GM12874 (cell line): ENCODE data around the gene SLC3A2.

Experiments used
- CTCF ChIP-seq: IDR thresholded peaks from 2 replicates; pipeline ENCODE4 v1.5.1; 2011; ENCODE audit warnings: low read depth, mild to moderate bottlenecking, control low read depth, low read length, moderate library complexity; ENCODE audit not compliant: insufficient read depth

The SLC3A2 gene

GRCh38 chr11:62914416-62914815 is 33.7 kb downstream of the SLC3A2 start:
- no peak for TF ChIP-seq CTCF

- TF ChIP-seq CTCF, result no peak
Measured at GRCh38 chr11:62917906-62918502, 37.3 kb downstream of the SLC3A2 start.

GRCh38 chr11:62918531-62918930 is 37.8 kb downstream of the SLC3A2 start:
- no peak for TF ChIP-seq CTCF

GRCh38 chr11:62919476-62919875 is 38.8 kb downstream of the SLC3A2 start:
- no peak for TF ChIP-seq CTCF

- TF ChIP-seq CTCF, result no peak
Measured at GRCh38 chr11:62919898-62920640, 39.4 kb downstream of the SLC3A2 start.

- no peak for TF ChIP-seq CTCF
Measured at GRCh38 chr11:62921201-62921572, 40.5 kb downstream of the SLC3A2 start, which contains the start of gene CHRM1. Gene CHRM1 (minus strand): TSS chr11:62921363. CDS start chr11:62911100, 10,263 bp downstream.

- TF ChIP-seq CTCF, result no peak
Measured at GRCh38 chr11:62921573-62922188, 41.0 kb downstream of the SLC3A2 start.
